K562 (cell line): ENCODE measurements around the gene PPDPF. TPM values are rescaled to one million over a fixed set of nuclear protein-coding genes. Genes with fewer than 3 reads are reported as not detected.
A peak's percentile ranks its signal among the peaks of the same experiment; 100 is the strongest.

Experiments used
- EGR1 ChIP-seq: fragments of 450-650 bp; conservative IDR thresholded peaks from 2 replicates; pipeline ENCODE4 v1.6.1; 2017; ENCODE audit warnings: mild to moderate bottlenecking
- GATA2 ChIP-seq: sonication (generic); formaldehyde crosslinking; IDR thresholded peaks from 2 replicates; pipeline ENCODE4 v1.4.0; 2020; ENCODE audit warnings: mild to moderate bottlenecking, missing genetic modification reagents
- HCFC1 ChIP-seq: IDR thresholded peaks from 2 replicates; pipeline ENCODE4 v1.6.1; 2012; ENCODE audit warnings: low read depth, low read length, improper control_type of control experiment
- L3MBTL2 ChIP-seq: fragments of 450-650 bp; IDR thresholded peaks from 2 replicates; pipeline ENCODE4 v1.6.1; 2016; ENCODE audit warnings: mild to moderate bottlenecking, moderate library complexity
- NR1H2 ChIP-seq: sonication (generic); formaldehyde crosslinking; IDR thresholded peaks from 2 replicates; pipeline ENCODE4 v1.4.0; 2020; ENCODE audit warnings: mild to moderate bottlenecking, missing genetic modification reagents
- RB1 ChIP-seq: fragments of 450-650 bp; IDR thresholded peaks from 2 replicates; pipeline ENCODE4 v1.6.1; 2017; ENCODE audit warnings: low read depth, mild to moderate bottlenecking
- RBM34 ChIP-seq: fragments of 200-400 bp; formaldehyde crosslinking; IDR thresholded peaks from 2 replicates; pipeline ENCODE4 v1.6.1; 2018; ENCODE audit warnings: low read length, borderline replicate concordance; ENCODE audit not compliant: insufficient read depth
- SIRT6 ChIP-seq: IDR thresholded peaks from one replicate; pipeline ENCODE4 v1.6.1; 2012; ENCODE audit warnings: low read depth, mild to moderate bottlenecking, control low read depth, inconsistent platforms, low read length, moderate library complexity
- ZNF143 ChIP-seq: sonication (generic); formaldehyde crosslinking; IDR thresholded peaks from 2 replicates; pipeline ENCODE4 v1.9.0; 2022; ENCODE audit warnings: mild to moderate bottlenecking, missing genetic modification reagents
- ZNF444 ChIP-seq: fragments of 250-450 bp; sonication (Bioruptor Pico); IDR thresholded peaks from 2 replicates; pipeline ENCODE4 v1.4.0; 2020; ENCODE audit warnings: mild to moderate bottlenecking, moderate library complexity
- polyA plus RNA-seq, 8 experiments: library from polyadenylated mRNA; depleted of rRNA in 4 of 8; stranded (reverse) in 5 of 8; unstranded in 3 of 8; fragments of >200 nt; fragmentation: Nextera tagmentation in 2 of 8; fragmentation: Illumina TruSeq in 1 of 8; extraction: Ambion mirVana in 2 of 8; extraction: Trizol in 1 of 8; gene quantifications; 2 replicates each; pipeline versions ENCODE4 v1.2.1 to v1.2.3, GENCODE V29; 2011 to 2014; ENCODE audit warnings: inconsistent platforms in 1 of 8, missing spikeins in 1 of 8
- total RNA-seq, 7 experiments: library from RNA; depleted of rRNA in 6 of 7; stranded (reverse); fragments of >200 nt in 6 of 7; fragmentation: Illumina TruSeq in 2 of 7; extraction: Trizol in 2 of 7; gene quantifications; 2 replicates each; pipeline versions ENCODE4 v1.2.1 to v1.2.3, GENCODE V29; 2011 to 2021; ENCODE audit warnings: low replicate concordance in 1 of 7
- TF ChIP-seq, protein P1 (sequence below): fragments of 450-650 bp; IDR thresholded peaks from 2 replicates; pipeline ENCODE4 v1.6.1; 2017; ENCODE audit warnings: antibody characterized with exemption
- TF ChIP-seq, protein P2 (sequence below), 2 experiments: fragments of 450-650 bp in 1 of 2; sonication (generic) in 1 of 2; formaldehyde crosslinking; conservative IDR thresholded peaks; 2 replicates each; pipeline versions ENCODE4 v1.4.0 to v1.8.1; 2020 to 2022; ENCODE audit warnings: mild to moderate bottlenecking in 1 of 2, missing genetic modification reagents in 1 of 2
- TF ChIP-seq, protein P3 (sequence below): fragments of 450-650 bp; IDR thresholded peaks from 2 replicates; pipeline ENCODE4 v1.6.1; 2018; ENCODE audit not compliant: partially characterized antibody
- TF ChIP-seq, protein P4 (sequence below), 2 experiments: fragments of 450-650 bp; IDR thresholded peaks; 2 replicates each; pipeline ENCODE4 v1.6.1; 2016
- TF ChIP-seq, protein P5 (sequence below): fragments of 250-450 bp; sonication (Bioruptor Pico); IDR thresholded peaks from 2 replicates; pipeline ENCODE4 v1.5.0; 2021

The PPDPF gene
- total and polyA plus RNA-seq, 9 of the 15 experiments (the other 6 are each of a cell fraction or from before 2014, with no cell fraction given): 0.77 to 233 (median 10.5) TPM

DNA sequence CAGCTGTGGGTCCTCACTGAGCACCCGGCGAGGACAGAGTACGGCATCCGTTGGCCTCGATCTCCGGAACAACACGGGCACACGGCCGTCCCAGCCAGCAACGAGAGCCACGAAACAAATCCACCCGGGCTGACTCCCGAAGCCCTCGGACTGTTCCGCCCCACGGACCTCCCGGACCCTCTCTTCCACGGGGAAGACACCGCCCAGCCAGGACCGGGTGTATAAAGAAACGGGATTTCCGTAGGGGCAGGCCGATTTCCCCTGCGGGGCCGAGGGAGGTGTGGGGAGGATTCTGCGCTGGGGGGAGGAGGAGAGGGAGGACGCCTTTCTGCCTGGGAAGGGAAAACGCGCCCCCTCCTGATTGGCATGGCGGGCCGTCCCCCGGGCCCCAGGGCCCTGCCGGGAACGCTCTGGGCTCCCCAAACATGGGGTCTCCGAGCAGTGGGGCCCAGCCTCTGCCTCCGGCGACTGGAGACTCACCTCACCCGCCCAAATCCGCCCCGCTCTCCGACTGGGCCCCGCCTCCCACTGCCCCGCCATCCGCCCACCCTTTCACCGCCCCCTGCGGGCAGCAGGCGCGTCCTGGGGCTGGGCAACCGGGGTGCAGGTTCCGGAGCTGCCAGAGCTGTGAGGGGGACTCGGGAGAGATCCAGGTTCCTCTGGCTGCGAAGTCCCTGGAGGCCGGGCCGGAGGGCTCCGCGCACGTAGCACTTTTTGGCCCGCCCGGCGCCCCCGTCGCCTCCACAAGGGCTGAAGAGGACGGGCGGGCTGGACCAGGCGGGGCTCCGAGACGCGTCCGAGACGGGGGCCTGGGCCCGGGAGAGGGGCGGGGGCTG is 679 bp upstream of the PPDPF start (continued):
- TF ChIP-seq, protein P1, sequence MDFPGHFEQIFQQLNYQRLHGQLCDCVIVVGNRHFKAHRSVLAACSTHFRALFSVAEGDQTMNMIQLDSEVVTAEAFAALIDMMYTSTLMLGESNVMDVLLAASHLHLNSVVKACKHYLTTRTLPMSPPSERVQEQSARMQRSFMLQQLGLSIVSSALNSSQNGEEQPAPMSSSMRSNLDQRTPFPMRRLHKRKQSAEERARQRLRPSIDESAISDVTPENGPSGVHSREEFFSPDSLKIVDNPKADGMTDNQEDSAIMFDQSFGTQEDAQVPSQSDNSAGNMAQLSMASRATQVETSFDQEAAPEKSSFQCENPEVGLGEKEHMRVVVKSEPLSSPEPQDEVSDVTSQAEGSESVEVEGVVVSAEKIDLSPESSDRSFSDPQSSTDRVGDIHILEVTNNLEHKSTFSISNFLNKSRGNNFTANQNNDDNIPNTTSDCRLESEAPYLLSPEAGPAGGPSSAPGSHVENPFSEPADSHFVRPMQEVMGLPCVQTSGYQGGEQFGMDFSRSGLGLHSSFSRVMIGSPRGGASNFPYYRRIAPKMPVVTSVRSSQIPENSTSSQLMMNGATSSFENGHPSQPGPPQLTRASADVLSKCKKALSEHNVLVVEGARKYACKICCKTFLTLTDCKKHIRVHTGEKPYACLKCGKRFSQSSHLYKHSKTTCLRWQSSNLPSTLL: no peak
- TF ChIP-seq, protein P2, sequence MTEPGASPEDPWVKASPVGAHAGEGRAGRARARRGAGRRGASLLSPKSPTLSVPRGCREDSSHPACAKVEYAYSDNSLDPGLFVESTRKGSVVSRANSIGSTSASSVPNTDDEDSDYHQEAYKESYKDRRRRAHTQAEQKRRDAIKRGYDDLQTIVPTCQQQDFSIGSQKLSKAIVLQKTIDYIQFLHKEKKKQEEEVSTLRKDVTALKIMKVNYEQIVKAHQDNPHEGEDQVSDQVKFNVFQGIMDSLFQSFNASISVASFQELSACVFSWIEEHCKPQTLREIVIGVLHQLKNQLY (CRISPR knock-in tag; conservative IDR thresholded peaks at IDR 0.05): no peak
- TF ChIP-seq RB1 (0 out of 2 replicates have a peak, but pooled peaks have one; percentile 27), L3MBTL2 (peak; percentile 55; the same call in 1 of the 2 replicates), GATA2 (CRISPR knock-in tag) (no peak), ZNF143 (CRISPR knock-in tag) (no peak), HCFC1 (no peak), EGR1 (peak; percentile 88), SIRT6 (no peak), RBM34 (no peak), ZNF444 (CRISPR knock-in tag) (no peak), NR1H2 (CRISPR knock-in tag) (0 out of 2 replicates have a peak, but pooled peaks have one; percentile 11)
- TF ChIP-seq, protein P3, sequence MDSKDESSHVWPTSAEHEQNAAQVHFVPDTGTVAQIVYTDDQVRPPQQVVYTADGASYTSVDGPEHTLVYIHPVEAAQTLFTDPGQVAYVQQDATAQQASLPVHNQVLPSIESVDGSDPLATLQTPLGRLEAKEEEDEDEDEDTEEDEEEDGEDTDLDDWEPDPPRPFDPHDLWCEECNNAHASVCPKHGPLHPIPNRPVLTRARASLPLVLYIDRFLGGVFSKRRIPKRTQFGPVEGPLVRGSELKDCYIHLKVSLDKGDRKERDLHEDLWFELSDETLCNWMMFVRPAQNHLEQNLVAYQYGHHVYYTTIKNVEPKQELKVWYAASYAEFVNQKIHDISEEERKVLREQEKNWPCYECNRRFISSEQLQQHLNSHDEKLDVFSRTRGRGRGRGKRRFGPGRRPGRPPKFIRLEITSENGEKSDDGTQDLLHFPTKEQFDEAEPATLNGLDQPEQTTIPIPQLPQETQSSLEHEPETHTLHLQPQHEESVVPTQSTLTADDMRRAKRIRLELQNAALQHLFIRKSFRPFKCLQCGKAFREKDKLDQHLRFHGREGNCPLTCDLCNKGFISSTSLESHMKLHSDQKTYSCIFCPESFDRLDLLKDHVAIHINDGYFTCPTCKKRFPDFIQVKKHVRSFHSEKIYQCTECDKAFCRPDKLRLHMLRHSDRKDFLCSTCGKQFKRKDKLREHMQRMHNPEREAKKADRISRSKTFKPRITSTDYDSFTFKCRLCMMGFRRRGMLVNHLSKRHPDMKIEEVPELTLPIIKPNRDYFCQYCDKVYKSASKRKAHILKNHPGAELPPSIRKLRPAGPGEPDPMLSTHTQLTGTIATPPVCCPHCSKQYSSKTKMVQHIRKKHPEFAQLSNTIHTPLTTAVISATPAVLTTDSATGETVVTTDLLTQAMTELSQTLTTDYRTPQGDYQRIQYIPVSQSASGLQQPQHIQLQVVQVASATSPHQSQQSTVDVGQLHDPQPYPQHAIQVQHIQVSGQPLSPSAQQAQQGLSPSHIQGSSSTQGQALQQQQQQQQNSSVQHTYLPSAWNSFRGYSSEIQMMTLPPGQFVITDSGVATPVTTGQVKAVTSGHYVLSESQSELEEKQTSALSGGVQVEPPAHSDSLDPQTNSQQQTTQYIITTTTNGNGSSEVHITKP: peak; percentile 44
- TF ChIP-seq, protein P4, sequence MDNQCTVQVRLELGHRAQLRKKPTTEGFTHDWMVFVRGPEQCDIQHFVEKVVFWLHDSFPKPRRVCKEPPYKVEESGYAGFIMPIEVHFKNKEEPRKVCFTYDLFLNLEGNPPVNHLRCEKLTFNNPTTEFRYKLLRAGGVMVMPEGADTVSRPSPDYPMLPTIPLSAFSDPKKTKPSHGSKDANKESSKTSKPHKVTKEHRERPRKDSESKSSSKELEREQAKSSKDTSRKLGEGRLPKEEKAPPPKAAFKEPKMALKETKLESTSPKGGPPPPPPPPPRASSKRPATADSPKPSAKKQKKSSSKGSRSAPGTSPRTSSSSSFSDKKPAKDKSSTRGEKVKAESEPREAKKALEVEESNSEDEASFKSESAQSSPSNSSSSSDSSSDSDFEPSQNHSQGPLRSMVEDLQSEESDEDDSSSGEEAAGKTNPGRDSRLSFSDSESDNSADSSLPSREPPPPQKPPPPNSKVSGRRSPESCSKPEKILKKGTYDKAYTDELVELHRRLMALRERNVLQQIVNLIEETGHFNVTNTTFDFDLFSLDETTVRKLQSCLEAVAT (IDR thresholded peaks at IDR 0.05): no peak
- TF ChIP-seq, protein P5, sequence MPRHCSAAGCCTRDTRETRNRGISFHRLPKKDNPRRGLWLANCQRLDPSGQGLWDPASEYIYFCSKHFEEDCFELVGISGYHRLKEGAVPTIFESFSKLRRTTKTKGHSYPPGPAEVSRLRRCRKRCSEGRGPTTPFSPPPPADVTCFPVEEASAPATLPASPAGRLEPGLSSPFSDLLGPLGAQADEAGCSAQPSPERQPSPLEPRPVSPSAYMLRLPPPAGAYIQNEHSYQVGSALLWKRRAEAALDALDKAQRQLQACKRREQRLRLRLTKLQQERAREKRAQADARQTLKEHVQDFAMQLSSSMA: no peak
